Heart right ventricle (tissue), 16 donors: ENCODE results near the gene GJC1. TPM values are rescaled to one million over a fixed set of nuclear protein-coding genes. Genes with fewer than 3 reads are reported as not detected.
A peak's percentile ranks its signal among the peaks of the same experiment; 100 is the strongest.
"Not testable (repeated sequence)": the region's sequence is repeated elsewhere in the genome, so short reads cannot be mapped to it uniquely, and the experiment has no call there.

Experiments used
- ATAC-seq, 8 donors: fragments of 200-7000 bp; cut with Tn5 transposase; one replicate each; pipeline ENCODE4 v1.9.1; 2020; ENCODE audit warnings: mild to moderate bottlenecking in 8 of 8, moderate library complexity in 8 of 8, moderate number of reproducible peaks in 1 of 8
- DNase-seq, 2 donors: peaks; one replicate each; pipeline ENCODE4 v3.0.0-alpha.2; 2020
- H3K27ac ChIP-seq, 10 donors: fragments of 200-600 bp; sonication (generic) in 2 of 10; one replicate each; pipeline versions ENCODE4 v1.5.0 to v1.8.0; 2020 to 2022; ENCODE audit warnings: mild to moderate bottlenecking in 3 of 10
- H3K27me3 ChIP-seq, 7 donors: fragments of 200-600 bp; one replicate each; pipeline ENCODE4 v1.8.0; 2021 to 2022; ENCODE audit warnings: mild to moderate bottlenecking in 2 of 7
- H3K36me3 ChIP-seq, 9 donors: fragments of 200-600 bp; sonication (generic) in 1 of 9; one replicate each; pipeline versions ENCODE4 v1.5.0 to v1.8.0; 2020 to 2022; ENCODE audit warnings: mild to moderate bottlenecking in 2 of 9
- H3K4me1 ChIP-seq, 9 donors: fragments of 200-600 bp; sonication (generic) in 1 of 9; one replicate each; pipeline versions ENCODE4 v1.5.0 to v1.8.0; 2020 to 2022; ENCODE audit warnings: mild to moderate bottlenecking in 4 of 9
- H3K4me3 ChIP-seq, 10 donors: fragments of 200-600 bp; sonication (generic) in 2 of 10; one replicate each; pipeline versions ENCODE4 v1.5.0 to v1.8.0; 2020 to 2022; ENCODE audit warnings: mild to moderate bottlenecking in 7 of 10, moderate library complexity in 2 of 10
- H3K9me3 ChIP-seq, 11 donors: fragments of 200-600 bp in 10 of 11; sonication (generic) in 2 of 11; one replicate each; pipeline versions ENCODE4 v1.5.0 to v1.8.0; 2013 to 2022; ENCODE audit warnings: mild to moderate bottlenecking in 2 of 11, control low read depth in 1 of 11, moderate library complexity in 1 of 11
- CTCF ChIP-seq, 9 donors: fragments of 200-600 bp; sonication (generic) in 2 of 9; IDR thresholded peaks; one replicate each; pipeline versions ENCODE4 v1.5.0 to v1.8.0; 2021 to 2022; ENCODE audit warnings: antibody characterized with exemption in 9 of 9, mild to moderate bottlenecking in 5 of 9, moderate library complexity in 1 of 9
- WGBS, 2 donors: extraction: QIAGEN DNeasy Blood & Tissue Kit; methylation state at CpG; one replicate each; pipeline ENCODE4 v1.1.7; 2013; ENCODE audit warnings: inconsistent platforms in 1 of 2; 5-methylcytosine and 5-hydroxymethylcytosine counted together
- intact Hi-C, 10 donors: fragments of 100-400 bp; cut with DNase I; formaldehyde crosslinking; loops; one replicate each; pipeline versions ENCODE4 v1.11.1 to v1.14.2; 2022
- polyA plus RNA-seq, 2 donors: library from polyadenylated mRNA; stranded (reverse); fragments of 200-250 nt; gene quantifications; one replicate each; pipeline ENCODE4 v1.2.3, GENCODE V29; 2013
- total RNA-seq, 10 donors: library from RNA; stranded (reverse); fragmentation: NEBNext Ultra II Directional in 3 of 10; extraction: Animal tissue kit (Norgen Biotek cat#: 25700) in 3 of 10; gene quantifications; one replicate each; pipeline versions ENCODE4 v1.2.1 to v1.2.4, GENCODE V29; 2021 to 2023
- donor health status: Arrhythmogenic right ventricular cardiomyopathy.
- donor health status: ischemic (EF 13 %, LVEDD 7.1; RV severe dilation, severe dysfunction).
- donor health status: healthy with polysubstance abuse.
- donor health status: DM: no; HTN: yes; CAD: no.
- donor health status: DM: no; HTN: no; CAD: no.
- donor health status: ischemic (EF 25% LVEDD 6.9; RV normal size, moderate dysfunction).
- donor health status: ischemic (EF 25% LVEDD 5.7; RV mildly dilated, moderate dysfunction).
- donor health status: healthy.
- donor health status: DM: yes; HTN: yes; CAD: no.
- donor health status: Ischemic cardiomyopathy.
- donor health status: ischemic (EF 35%, LVEDD 5.7; RV mildly dilated, moderate dysfunction).
- donor health status: nonischemic (EF 11% LVEDD 7.7; RV severe dilation, severe dysfunction).
- donor health status: DM: yes; HTN: yes; CAD: no.
- donor health status: PGD.
- donor health status: ischemic (EF 29% LVEDD 5.4; RV normal size, mild dysfunction).
- donor health status: nonischemic (EF 23%, LVEDD 6.1; RV moderate dilation, normal function).

GJC1 gene
- total and polyA plus RNA-seq, 12 donors, result 10.9 to 41.5 (median 20.1) TPM

GRCh38 chr17:44757045-44757917 lies 72.8 kb downstream of the GJC1 start:
- Histone ChIP-seq H3K4me1 (peaks cover 4 to 22% (median 14%) of the 10 kb centered on the region in 9 donors), H3K27me3 (peaks cover 0 to 48% (median 33%) of the 10 kb centered on the region in 7 donors), H3K4me3 (no peak overlapping the region), H3K27ac (peak overlapping the region in 2 of 10 donors; percentile 37 to 69), H3K9me3 (no peaks in the 10 kb centered on the region), H3K36me3 (no peaks in the 10 kb centered on the region)
- intact Hi-C loops, result no loop called here
- no peak for TF ChIP-seq CTCF (IDR thresholded peaks at IDR 0.05)
- DNase-seq, result peak; percentile 40 to 48
- peak; percentile 36 to 72 (median 44) for ATAC-seq
- 71 to 74% methylated on average over 10 of the region's 10 CpGs for WGBS, 2 donors

- WGBS, 2 donors, result 85 to 88% methylated on average over 4 to 5 of the region's 5 CpGs
- H3K27ac ChIP-seq, ATAC-seq, DNase-seq, intact Hi-C loops, H3K4me3 ChIP-seq, H3K9me3 ChIP-seq: not testable (repeated sequence)
- peaks cover 4 to 25% (median 14%) of the 10 kb centered on the region in 9 donors for H3K4me1 ChIP-seq
- H3K27me3 ChIP-seq, result peaks cover 0 to 32% (median 19%) of the 10 kb centered on the region in 7 donors
- H3K36me3 ChIP-seq, result peaks cover 0 to 12% (median 0%) of the 10 kb centered on the region in 9 donors
Measured at GRCh38 chr17:44755180-44755579, 74.9 kb downstream of the GJC1 start.

- intact Hi-C loops, result no loop called here
- Histone ChIP-seq H3K27ac (no peak overlapping the region), H3K4me1 (peaks cover 2 to 21% (median 11%) of the 10 kb centered on the region in 9 donors), H3K9me3 (no peaks in the 10 kb centered on the region), H3K36me3 (peaks cover 0 to 15% (median 0%) of the 10 kb centered on the region in 9 donors), H3K27me3 (peaks cover 0 to 23% (median 10%) of the 10 kb centered on the region in 7 donors), H3K4me3 (no peak overlapping the region)
- no peak for DNase-seq
- no peak for ATAC-seq
- TF ChIP-seq CTCF (IDR thresholded peaks at IDR 0.05), result no peak
- WGBS, 2 donors, result 80 to 82% methylated on average over 7 of the region's 7 CpGs
Measured at GRCh38 chr17:44754276-44754675, 75.8 kb downstream of the GJC1 start.

GRCh38 chr17:44752953-44753861 lies 76.9 kb downstream of the GJC1 start:
- 80 to 83% methylated on average over 17 of the region's 17 CpGs for WGBS, 2 donors
- Histone ChIP-seq H3K36me3 (peaks cover 0 to 24% (median 0%) of the 10 kb centered on the region in 9 donors), H3K27ac (no peak overlapping the region), H3K27me3 (peaks cover 0 to 14% (median 2%) of the 10 kb centered on the region in 7 donors), H3K4me3 (no peak overlapping the region), H3K4me1 (peaks cover 0 to 14% (median 6%) of the 10 kb centered on the region in 9 donors), H3K9me3 (no peaks in the 10 kb centered on the region)
- DNase-seq (no peak), ATAC-seq (no peak)
- TF ChIP-seq CTCF (IDR thresholded peaks at IDR 0.05), result no peak
- intact Hi-C loops, result no loop called here
